Measurements from ENCODE around the gene ARPC5L. TPM values are rescaled to one million over a fixed set of nuclear protein-coding genes. Genes with fewer than 3 reads are reported as not detected.

The ARPC5L gene
- polyA plus RNA-seq, 4 donors, result 36.4 to 40.9 (median 39.0) TPM

GRCh38 chr9:124860582-124861341 is 1.2 kb upstream of the ARPC5L start:
- DNase-seq (ENCODE audit: low read depth in 4 of 4, low spot score in 3 of 4), result no peak

GRCh38 chr9:124863371-124863871 is 1.5 kb downstream of the ARPC5L start:
- no peak for DNase-seq (ENCODE audit: low read depth in 4 of 4, low spot score in 3 of 4)

GRCh38 chr9:124868511-124869465 is 6.9 kb downstream of the ARPC5L start:
- DNase-seq (ENCODE audit: low read depth in 4 of 4, low spot score in 3 of 4), result peak in 2 of 4 donors; percentile 66 to 73

GRCh38 chr9:124869466-124869985 is 7.6 kb downstream of the ARPC5L start:
- no peak for DNase-seq (ENCODE audit: low read depth in 4 of 4, low spot score in 3 of 4)

GRCh38 chr9:124869986-124870560 is 8.1 kb downstream of the ARPC5L start:
- DNase-seq (ENCODE audit: low read depth in 4 of 4, low spot score in 3 of 4), result no peak

- no peak for DNase-seq (ENCODE audit: low read depth in 4 of 4, low spot score in 3 of 4)
Measured at GRCh38 chr9:124870723-124871122, 8.8 kb downstream of the ARPC5L start.

- DNase-seq (ENCODE audit: low read depth in 4 of 4, low spot score in 3 of 4), result no peak
Measured at GRCh38 chr9:124871156-124871561, 9.2 kb downstream of the ARPC5L start.

- no peak for DNase-seq (ENCODE audit: low read depth in 4 of 4, low spot score in 3 of 4)
Measured at GRCh38 chr9:124873664-124874063, 11.7 kb downstream of the ARPC5L start.

GRCh38 chr9:124875501-124875900 is 13.6 kb downstream of the ARPC5L start:
- DNase-seq (ENCODE audit: low read depth in 4 of 4, low spot score in 3 of 4), result no peak

GRCh38 chr9:124877021-124877782 is 15.3 kb downstream of the ARPC5L start:
- DNase-seq (ENCODE audit: low read depth in 4 of 4, low spot score in 3 of 4), result no peak

- no peak for DNase-seq (ENCODE audit: low read depth in 4 of 4, low spot score in 3 of 4)
Measured at GRCh38 chr9:124878021-124878420, 16.1 kb downstream of the ARPC5L start.

- DNase-seq (ENCODE audit: low read depth in 4 of 4, low spot score in 3 of 4), result no peak
Measured at GRCh38 chr9:124878518-124878917, 16.6 kb downstream of the ARPC5L start.

GRCh38 chr9:124879226-124879625 is 17.3 kb downstream of the ARPC5L start:
- peak in 1 of 4 donors; percentile 53 for DNase-seq (ENCODE audit: low read depth in 4 of 4, low spot score in 3 of 4)

GRCh38 chr9:124880501-124880900 is 18.6 kb downstream of the ARPC5L start:
- no peak for DNase-seq (ENCODE audit: low read depth in 4 of 4, low spot score in 3 of 4)

- DNase-seq (ENCODE audit: low read depth in 4 of 4, low spot score in 3 of 4), result no peak
Measured at GRCh38 chr9:124881138-124881743, 19.3 kb downstream of the ARPC5L start.

- DNase-seq (ENCODE audit: low read depth in 4 of 4, low spot score in 3 of 4), result no peak
Measured at GRCh38 chr9:124882231-124882630, 20.3 kb downstream of the ARPC5L start.

- DNase-seq (ENCODE audit: low read depth in 4 of 4, low spot score in 3 of 4), result no peak
Measured at GRCh38 chr9:124884376-124884775, 22.4 kb downstream of the ARPC5L start.

- DNase-seq (ENCODE audit: low read depth in 4 of 4, low spot score in 3 of 4), result no peak
Measured at GRCh38 chr9:124885551-124885950, 23.6 kb downstream of the ARPC5L start.

- DNase-seq (ENCODE audit: low read depth in 4 of 4, low spot score in 3 of 4), result no peak
Measured at GRCh38 chr9:124886461-124886860, 24.5 kb downstream of the ARPC5L start.

Data from right renal pelvis (tissue), 4 donors.